ENCODE results near the gene PTPN13. TPM values are rescaled to one million over a fixed set of nuclear protein-coding genes. Genes with fewer than 3 reads are reported as not detected.
"Not testable (repeated sequence)": the region's sequence is repeated elsewhere in the genome, so short reads cannot be mapped to it uniquely, and the experiment has no call there.

The PTPN13 gene
- total RNA-seq, 3 donors from 2014 or later = 36.3 to 49.6 (median 41.3) TPM

GRCh38 chr4:86652332-86652932, 58.3 kb downstream of the PTPN13 start:
- Histone ChIP-seq H3K4me1 (no peaks in the 10 kb centered on the region), H3K27ac (no peak overlapping the region), H3K27me3 (no peaks in the 10 kb centered on the region), H3K36me3 (no peaks in the 10 kb centered on the region), H3K4me3 (no peak overlapping the region), H3K9me3 (peaks cover 26 to 50% of the 10 kb centered on the region in 2 donors)
- intact Hi-C loops (cut with DNase I; ENCODE audit: low total_unique reads) = no loop called here
- TF ChIP-seq POLR2A (IDR thresholded peaks at IDR 0.05) (no peak), CTCF (IDR thresholded peaks at IDR 0.05) (no peak), POLR2AphosphoS5 (IDR thresholded peaks at IDR 0.05) (no peak)
- no peak for DNase-seq (ENCODE audit: low spot score in 2 of 2)

GRCh38 chr4:86653237-86653865, 59.2 kb downstream of the PTPN13 start:
- H3K36me3 ChIP-seq = no peaks in the 10 kb centered on the region
- no peak overlapping the region for H3K27ac ChIP-seq
- TF ChIP-seq POLR2A (IDR thresholded peaks at IDR 0.05) = no peak
- no peak for TF ChIP-seq POLR2AphosphoS5 (IDR thresholded peaks at IDR 0.05)
- TF ChIP-seq CTCF (IDR thresholded peaks at IDR 0.05) = no peak
- no peak for DNase-seq (ENCODE audit: low spot score in 2 of 2)
- H3K4me1 ChIP-seq = no peaks in the 10 kb centered on the region
- H3K9me3 ChIP-seq = peaks cover 24 to 50% of the 10 kb centered on the region in 2 donors
- no peaks in the 10 kb centered on the region for H3K27me3 ChIP-seq
- no peak overlapping the region for H3K4me3 ChIP-seq
- intact Hi-C loops (cut with DNase I; ENCODE audit: low total_unique reads) = no loop called here

GRCh38 chr4:86656781-86657180, 62.7 kb downstream of the PTPN13 start:
- intact Hi-C loops (cut with DNase I; ENCODE audit: low total_unique reads); H3K4me1 ChIP-seq; H3K27ac ChIP-seq: not testable (repeated sequence)

DNA sequence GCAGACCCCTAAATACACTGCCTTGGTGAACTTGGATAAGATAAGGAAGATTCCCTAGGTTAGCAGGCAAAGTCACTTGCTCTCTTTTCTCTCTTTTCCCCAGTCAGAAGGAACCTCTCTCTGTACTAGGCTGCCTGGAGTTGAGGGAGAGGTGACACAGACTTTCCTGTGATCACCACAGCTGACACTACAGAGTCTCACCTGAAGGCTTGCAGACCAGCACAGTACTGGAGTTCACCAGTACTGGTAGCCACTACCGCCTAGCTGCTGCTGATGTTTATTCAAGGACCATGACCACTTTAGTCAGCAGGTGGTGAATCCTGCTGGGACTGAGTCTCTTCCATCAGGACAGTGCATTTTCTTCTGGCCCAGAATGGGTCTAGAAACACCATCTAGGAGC, 63.3 kb downstream of the PTPN13 start:
- peaks cover 5 to 13% of the 10 kb centered on the region in 2 donors for H3K9me3 ChIP-seq
- H3K36me3 ChIP-seq = no peaks in the 10 kb centered on the region
- DNase-seq (ENCODE audit: low spot score in 2 of 2) = no peak
- TF ChIP-seq CTCF (IDR thresholded peaks at IDR 0.05) (no peak), POLR2A (IDR thresholded peaks at IDR 0.05) (no peak), POLR2AphosphoS5 (IDR thresholded peaks at IDR 0.05) (no peak)
- H3K27ac ChIP-seq = no peak overlapping the region
- no peak overlapping the region for H3K4me3 ChIP-seq
- no peaks in the 10 kb centered on the region for H3K4me1 ChIP-seq
- intact Hi-C loops (cut with DNase I; ENCODE audit: low total_unique reads) = no loop called here
- no peaks in the 10 kb centered on the region for H3K27me3 ChIP-seq

More at GRCh38 chr4:86656781-86657180, 62.7 kb downstream of the PTPN13 start:
- DNase-seq (ENCODE audit: low spot score in 2 of 2); H3K4me3 ChIP-seq; H3K27me3 ChIP-seq; H3K36me3 ChIP-seq: not testable (repeated sequence)
- peaks cover 5 to 18% of the 10 kb centered on the region in 2 donors for H3K9me3 ChIP-seq

DNA sequence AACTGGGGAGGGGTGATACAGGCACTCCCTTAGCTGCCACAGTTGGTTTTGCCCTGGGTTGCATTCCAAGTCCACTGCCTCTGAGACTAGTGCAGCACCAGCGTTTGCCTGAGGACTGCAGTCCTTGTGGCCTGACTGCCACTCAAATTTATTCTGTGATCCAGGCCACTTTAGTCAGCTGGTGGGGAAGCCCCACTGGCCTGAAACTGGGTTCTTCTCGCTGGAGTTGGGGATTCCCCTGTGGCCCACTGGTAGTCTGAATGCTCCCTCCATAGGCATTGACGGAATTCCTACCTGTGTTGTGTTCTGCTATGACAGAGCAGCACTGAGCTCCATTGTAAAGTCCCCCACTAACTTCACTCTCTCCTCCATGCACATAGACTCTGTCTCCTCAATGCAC, 63.8 kb downstream of the PTPN13 start:
- no peak overlapping the region for H3K27ac ChIP-seq
- intact Hi-C loops (cut with DNase I; ENCODE audit: low total_unique reads) = no loop called here
- H3K4me3 ChIP-seq = no peak overlapping the region
- peaks cover 0 to 8% of the 10 kb centered on the region in 2 donors for H3K9me3 ChIP-seq
- TF ChIP-seq POLR2AphosphoS5 (IDR thresholded peaks at IDR 0.05) (no peak), CTCF (IDR thresholded peaks at IDR 0.05) (no peak), POLR2A (IDR thresholded peaks at IDR 0.05) (no peak)
- H3K36me3 ChIP-seq = no peaks in the 10 kb centered on the region
- no peak for DNase-seq (ENCODE audit: low spot score in 2 of 2)
- no peaks in the 10 kb centered on the region for H3K27me3 ChIP-seq
- no peaks in the 10 kb centered on the region for H3K4me1 ChIP-seq

Data from breast epithelium (tissue), 4 donors.